Astrocyte of the spinal cord (primary cell): ENCODE data around the gene VGLL3.

Experiments
- DNase-seq: peaks from one replicate; pipeline ENCODE4 v3.0.0; 2011; ENCODE audit warnings: low read depth, low spot score
- H3K4me3 ChIP-seq: 2 replicates; pipeline ENCODE4 v1.5.1; 2011; ENCODE audit warnings: low read depth, mild to moderate bottlenecking, low read length, moderate library complexity
- CTCF ChIP-seq: IDR thresholded peaks from 2 replicates; pipeline ENCODE4 v1.5.1; 2012; ENCODE audit warnings: low read depth, mild to moderate bottlenecking, low read length, inconsistent platforms
- in situ Hi-C: cut with HindIII; loops from 2 replicates; pipeline ENCODE4 v1.10.0; 2017; ENCODE audit warnings: low sequenced_read_pairs

Gene VGLL3

GRCh38 chr3:86948822-86949221 lies 42.1 kb downstream of the VGLL3 start:
- DNase-seq, result peak; percentile 63
- no peak overlapping the region for H3K4me3 ChIP-seq
- in situ Hi-C loops, result no loop called here

GRCh38 chr3:86942206-86942605 lies 48.7 kb downstream of the VGLL3 start:
- no peak for DNase-seq
- in situ Hi-C loops, result no loop called here
- no peak overlapping the region for H3K4me3 ChIP-seq
- no peak for TF ChIP-seq CTCF

More at GRCh38 chr3:86948822-86949221, 42.1 kb downstream of the VGLL3 start:
- no peak for TF ChIP-seq CTCF

- H3K4me3 ChIP-seq, result no peak overlapping the region
- in situ Hi-C loops, result no loop called here
- peak; percentile 73 for DNase-seq
- no peak for TF ChIP-seq CTCF
These were observed 52.4 kb downstream of the VGLL3 start for GRCh38 chr3:86938416-86939105.

- H3K4me3 ChIP-seq, result no peak overlapping the region
- peak; percentile 75 for DNase-seq
- TF ChIP-seq CTCF, result no peak
- in situ Hi-C loops, result no loop called here
These were observed 53.6 kb downstream of the VGLL3 start for GRCh38 chr3:86937306-86937791.

- no peak for DNase-seq
- TF ChIP-seq CTCF, result no peak
- in situ Hi-C loops, result no loop called here
- no peak overlapping the region for H3K4me3 ChIP-seq
These were observed 56.1 kb downstream of the VGLL3 start for GRCh38 chr3:86934851-86935250.

- DNase-seq, result no peak
- no peak for TF ChIP-seq CTCF
- H3K4me3 ChIP-seq, result no peak overlapping the region
- in situ Hi-C loops, result no loop called here
These were observed 60.1 kb downstream of the VGLL3 start for GRCh38 chr3:86930831-86931230.

GRCh38 chr3:86930181-86930580 lies 60.8 kb downstream of the VGLL3 start:
- TF ChIP-seq CTCF, result no peak

More at GRCh38 chr3:86930181-86930580, 60.8 kb downstream of the VGLL3 start:
- DNase-seq, result no peak
- no peak overlapping the region for H3K4me3 ChIP-seq
- in situ Hi-C loops, result no loop called here
